Osteocyte (in vitro differentiated cells): ENCODE measurements around the gene RBM18. TPM values are rescaled to one million over a fixed set of nuclear protein-coding genes. Genes with fewer than 3 reads are reported as not detected.

ENCODE experiments used
- DNase-seq: peaks from one replicate; pipeline ENCODE4 v3.0.0; 2021; ENCODE audit warnings: mixed read lengths; ENCODE audit not compliant: unreplicated experiment; ENCODE audit errors: extremely low spot score
- H3K27ac Mint-ChIP-seq: one replicate; pipeline ENCODE4 v1.8.0; 2021; ENCODE audit warnings: mild to moderate bottlenecking, mixed read lengths; ENCODE audit not compliant: unreplicated experiment
- H3K27me3 Mint-ChIP-seq: one replicate; pipeline ENCODE4 v1.8.0; 2021; ENCODE audit warnings: mixed read lengths; ENCODE audit not compliant: unreplicated experiment
- H3K36me3 Mint-ChIP-seq: one replicate; pipeline ENCODE4 v1.8.0; 2021; ENCODE audit warnings: mixed read lengths; ENCODE audit not compliant: unreplicated experiment
- H3K4me1 Mint-ChIP-seq: one replicate; pipeline ENCODE4 v1.8.0; 2021; ENCODE audit warnings: mixed read lengths; ENCODE audit not compliant: unreplicated experiment
- H3K4me3 Mint-ChIP-seq: one replicate; pipeline ENCODE4 v1.8.0; 2021; ENCODE audit warnings: mild to moderate bottlenecking, moderate library complexity, mixed read lengths; ENCODE audit not compliant: unreplicated experiment
- H3K9me3 Mint-ChIP-seq: one replicate; pipeline ENCODE4 v1.8.0; 2021; ENCODE audit warnings: mixed read lengths; ENCODE audit not compliant: unreplicated experiment
- total RNA-seq: library from RNA; stranded (reverse); gene quantifications from 2 replicates; pipeline ENCODE4 v1.2.1, GENCODE V29; 2021
- TF ChIP-seq, protein P1 (sequence below): fragments of 200-600 bp; sonication (generic); IDR thresholded peaks from 2 replicates; pipeline ENCODE4 v1.5.0; 2021; ENCODE audit warnings: antibody characterized with exemption, mild to moderate bottlenecking, moderate library complexity

Gene RBM18
- total RNA-seq, 1 donor from 2014 or later: 24.2 TPM

DNA sequence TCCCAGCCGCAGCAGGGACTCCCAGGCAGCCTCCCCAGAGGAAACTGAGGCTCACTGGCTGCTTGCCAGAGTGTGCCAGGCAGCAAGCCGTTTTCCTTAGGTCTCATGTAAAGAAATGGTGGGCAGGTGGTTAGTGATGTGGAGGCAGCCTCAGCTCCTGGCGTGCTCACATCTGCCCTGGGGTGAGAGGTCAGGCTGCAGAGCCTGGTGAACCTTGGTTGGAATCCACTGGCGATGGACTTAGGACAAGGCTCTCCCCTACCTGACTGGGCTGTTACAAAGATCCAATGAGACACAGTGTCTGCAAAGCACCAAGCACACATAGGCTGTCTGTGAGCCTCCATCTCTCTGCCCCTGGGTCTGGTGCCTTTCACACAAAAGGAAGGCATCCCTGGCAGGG lies 66.8 kb downstream of the RBM18 start:
- DNase-seq: no peak
- Mint-ChIP-seq H3K4me3 (no peak overlapping the region), H3K9me3 (no peaks in the 10 kb centered on the region), H3K36me3 (no peaks in the 10 kb centered on the region), H3K27me3 (peaks cover 40% of the 10 kb centered on the region), H3K27ac (no peak overlapping the region), H3K4me1 (peaks cover 11% of the 10 kb centered on the region)
- TF ChIP-seq, protein P1, sequence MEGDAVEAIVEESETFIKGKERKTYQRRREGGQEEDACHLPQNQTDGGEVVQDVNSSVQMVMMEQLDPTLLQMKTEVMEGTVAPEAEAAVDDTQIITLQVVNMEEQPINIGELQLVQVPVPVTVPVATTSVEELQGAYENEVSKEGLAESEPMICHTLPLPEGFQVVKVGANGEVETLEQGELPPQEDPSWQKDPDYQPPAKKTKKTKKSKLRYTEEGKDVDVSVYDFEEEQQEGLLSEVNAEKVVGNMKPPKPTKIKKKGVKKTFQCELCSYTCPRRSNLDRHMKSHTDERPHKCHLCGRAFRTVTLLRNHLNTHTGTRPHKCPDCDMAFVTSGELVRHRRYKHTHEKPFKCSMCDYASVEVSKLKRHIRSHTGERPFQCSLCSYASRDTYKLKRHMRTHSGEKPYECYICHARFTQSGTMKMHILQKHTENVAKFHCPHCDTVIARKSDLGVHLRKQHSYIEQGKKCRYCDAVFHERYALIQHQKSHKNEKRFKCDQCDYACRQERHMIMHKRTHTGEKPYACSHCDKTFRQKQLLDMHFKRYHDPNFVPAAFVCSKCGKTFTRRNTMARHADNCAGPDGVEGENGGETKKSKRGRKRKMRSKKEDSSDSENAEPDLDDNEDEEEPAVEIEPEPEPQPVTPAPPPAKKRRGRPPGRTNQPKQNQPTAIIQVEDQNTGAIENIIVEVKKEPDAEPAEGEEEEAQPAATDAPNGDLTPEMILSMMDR: no peak

DNA sequence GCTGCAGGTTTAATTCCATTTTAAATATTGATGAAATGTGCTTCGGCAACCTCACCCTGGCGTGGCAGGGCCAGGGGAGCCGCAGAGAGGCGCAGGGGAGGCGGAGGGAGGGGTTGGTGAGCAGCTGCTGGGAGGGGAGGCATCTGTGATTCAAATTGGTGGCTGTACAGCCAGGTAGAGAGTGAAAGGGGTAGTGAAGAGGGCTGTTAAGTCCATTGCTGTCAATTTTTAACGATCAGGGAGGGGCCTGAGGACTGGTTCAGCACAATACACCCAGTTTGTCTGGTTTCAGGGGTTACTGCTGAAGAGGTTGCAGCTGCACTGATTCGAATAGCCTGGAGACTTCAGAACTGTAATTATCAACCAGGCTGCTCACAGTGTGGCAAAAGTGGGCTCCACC lies 67.2 kb downstream of the RBM18 start:
- Mint-ChIP-seq H3K27me3 (peaks cover 44% of the 10 kb centered on the region), H3K27ac (no peak overlapping the region), H3K36me3 (no peaks in the 10 kb centered on the region), H3K9me3 (no peaks in the 10 kb centered on the region), H3K4me1 (peaks cover 13% of the 10 kb centered on the region), H3K4me3 (no peak overlapping the region)
- TF ChIP-seq, protein P1: no peak
- DNase-seq: no peak

DNA sequence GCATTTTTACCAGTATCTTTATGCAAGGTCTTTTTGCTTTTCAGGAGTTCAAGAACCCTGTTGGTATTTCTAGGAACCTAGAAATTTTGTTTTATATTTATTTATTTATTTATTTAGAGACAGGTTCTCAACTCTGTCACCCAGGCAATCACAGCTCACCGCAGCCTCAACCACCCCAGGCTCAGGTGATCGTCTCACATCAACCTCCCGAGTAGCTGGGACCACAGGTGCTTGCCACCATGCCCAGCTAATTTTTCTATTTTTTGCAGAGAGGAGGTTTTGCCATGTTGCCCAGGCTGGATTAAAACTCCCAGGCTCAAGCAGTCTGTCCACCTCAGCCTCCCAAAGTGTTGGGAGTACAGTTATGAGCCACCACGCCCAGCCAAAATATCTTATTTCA lies 68.8 kb downstream of the RBM18 start:
- H3K36me3 Mint-ChIP-seq: no peaks in the 10 kb centered on the region
- H3K4me3 Mint-ChIP-seq: no peak overlapping the region
- no peak overlapping the region for H3K27ac Mint-ChIP-seq
- DNase-seq: no peak
- peaks cover 53% of the 10 kb centered on the region for H3K27me3 Mint-ChIP-seq
- H3K4me1 Mint-ChIP-seq: peaks cover 6% of the 10 kb centered on the region
- TF ChIP-seq, protein P1: no peak
- H3K9me3 Mint-ChIP-seq: no peaks in the 10 kb centered on the region

DNA sequence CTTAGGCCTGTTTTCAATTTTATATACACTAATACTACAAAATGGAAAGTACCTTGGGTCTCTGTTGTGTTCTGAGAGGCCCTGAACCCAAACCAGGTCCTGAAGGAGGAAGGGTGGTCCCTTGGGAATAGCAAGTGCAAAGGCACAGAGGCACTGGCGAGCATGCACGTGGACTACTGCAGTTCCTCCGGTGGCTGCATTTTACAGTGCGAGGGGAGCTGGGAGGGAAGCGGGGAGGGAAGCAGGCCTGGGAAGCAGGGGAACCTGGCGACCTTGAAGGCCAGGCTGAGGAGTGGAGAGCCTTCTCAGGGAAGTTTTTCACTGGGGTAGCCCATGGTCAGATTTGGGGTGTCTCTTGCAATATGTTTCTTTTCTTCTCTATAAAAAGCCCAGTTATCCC lies 71.0 kb downstream of the RBM18 start:
- Mint-ChIP-seq H3K27ac (no peak overlapping the region), H3K27me3 (peaks cover 51% of the 10 kb centered on the region), H3K4me3 (no peak overlapping the region), H3K9me3 (no peaks in the 10 kb centered on the region), H3K36me3 (no peaks in the 10 kb centered on the region), H3K4me1 (peaks cover 6% of the 10 kb centered on the region)
- no peak for DNase-seq
- TF ChIP-seq, protein P1: no peak

DNA sequence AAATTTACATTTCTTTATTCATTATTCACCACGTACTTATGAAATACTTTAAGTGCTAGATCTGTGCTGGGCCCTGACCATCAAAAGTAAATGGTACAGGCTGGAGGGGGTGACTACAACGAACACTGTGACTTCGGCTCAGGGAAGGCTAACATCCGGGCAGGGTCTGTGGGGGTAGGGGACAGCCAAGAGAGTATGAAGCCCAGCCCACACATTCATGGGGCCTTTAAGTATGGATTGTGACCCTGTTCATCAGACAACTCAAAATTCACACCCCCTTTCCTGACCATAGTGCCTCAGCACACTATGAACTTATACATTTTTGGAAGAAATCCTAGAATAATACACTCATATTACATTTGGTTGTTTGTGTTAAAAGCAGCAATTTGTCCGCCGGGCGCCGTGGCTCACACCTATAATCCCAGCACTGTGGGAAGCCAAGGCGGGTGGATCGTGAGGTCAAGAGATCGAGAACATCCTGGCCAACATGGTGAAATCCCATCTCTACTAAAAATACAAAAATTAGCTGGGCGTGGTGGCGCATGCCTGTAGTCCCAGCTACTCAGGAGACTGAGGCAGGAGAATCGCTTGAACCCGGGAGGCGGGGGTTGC lies 71.6 kb downstream of the RBM18 start:
- DNase-seq: no peak
- no peak overlapping the region for H3K4me3 Mint-ChIP-seq
- no peaks in the 10 kb centered on the region for H3K36me3 Mint-ChIP-seq
- H3K4me1 Mint-ChIP-seq: peaks cover 6% of the 10 kb centered on the region
- peaks cover 45% of the 10 kb centered on the region for H3K27me3 Mint-ChIP-seq
- TF ChIP-seq, protein P1: no peak
- no peak overlapping the region for H3K27ac Mint-ChIP-seq
- no peaks in the 10 kb centered on the region for H3K9me3 Mint-ChIP-seq
